GM21447 (cell line): ENCODE data around the gene RAB26.

Experiments
- ATAC-seq: cut with Tn5 transposase; IDR thresholded peaks from one replicate; pipeline ENCODE4 v1.9.1; 2021; ENCODE audit not compliant: unreplicated experiment

Gene RAB26

GRCh38 chr16:2178321-2179106, 30.1 kb downstream of the RAB26 start:
- ATAC-seq = no peak

- ATAC-seq = no peak
Measured at GRCh38 chr16:2179107-2179501, 30.7 kb downstream of the RAB26 start.

GRCh38 chr16:2179576-2179975, 31.2 kb downstream of the RAB26 start:
- no peak for ATAC-seq

DNA sequence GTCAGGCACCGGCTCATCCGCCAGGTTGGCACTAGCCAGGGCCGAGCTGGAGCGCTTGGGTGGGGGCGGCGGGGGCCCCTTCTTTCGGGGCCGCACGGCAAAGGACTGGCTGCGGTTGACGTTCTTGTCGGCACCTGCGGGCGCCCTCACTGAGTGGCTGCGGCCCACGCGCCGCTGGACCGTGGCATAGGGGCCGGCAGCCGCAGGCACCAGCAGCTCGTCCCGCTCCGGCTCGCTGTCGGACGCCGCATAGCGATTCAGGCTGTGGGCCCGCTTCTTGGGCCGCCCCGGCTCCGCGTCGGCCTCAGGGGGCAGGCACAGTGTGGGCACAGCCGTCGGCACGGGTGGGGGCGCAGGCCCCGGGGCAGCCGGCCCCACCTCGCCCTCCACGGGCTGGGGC, 32.0 kb downstream of the RAB26 start:
- no peak for ATAC-seq

- no peak for ATAC-seq
Measured at GRCh38 chr16:2180962-2181923, 32.8 kb downstream of the RAB26 start.

DNA sequence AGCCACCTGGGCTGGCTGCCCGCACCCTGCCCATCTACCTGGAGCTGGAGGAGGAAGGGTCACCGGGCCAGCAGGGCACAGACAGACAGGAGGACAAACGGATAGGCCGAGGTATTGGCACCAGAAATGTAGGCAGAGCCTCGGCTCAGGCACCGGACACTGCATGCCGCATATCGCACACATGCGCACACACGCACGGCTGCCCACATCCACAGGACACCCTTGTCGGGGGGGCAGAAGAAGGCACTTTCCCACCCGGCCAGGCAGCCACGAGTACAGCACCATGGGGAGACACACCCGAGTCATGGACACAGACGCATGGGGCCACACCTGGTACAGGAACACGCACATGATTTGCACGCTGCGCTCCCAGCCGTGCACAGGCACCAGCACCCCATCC, 33.5 kb downstream of the RAB26 start:
- ATAC-seq = no peak

DNA sequence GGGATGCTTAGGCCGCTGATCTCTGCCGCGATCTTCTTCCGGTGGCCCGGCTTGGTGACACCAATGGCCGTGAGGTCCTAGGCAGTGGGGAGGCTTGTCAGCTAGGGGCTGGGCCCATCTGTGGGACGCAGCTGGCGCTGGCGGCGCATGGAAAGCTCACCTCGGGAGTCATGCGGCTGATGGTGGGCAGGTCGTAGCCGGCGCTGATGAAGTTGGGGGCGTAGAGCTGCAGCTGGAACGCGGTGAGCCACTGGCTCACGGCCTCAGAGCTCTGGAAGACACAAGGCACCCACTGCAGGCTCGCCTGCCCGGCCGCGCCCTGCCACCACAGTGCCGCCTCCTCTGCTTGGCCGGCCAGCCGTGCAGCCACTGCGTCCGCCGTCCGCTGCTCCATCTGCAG, 35.2 kb downstream of the RAB26 start:
- ATAC-seq = no peak

DNA sequence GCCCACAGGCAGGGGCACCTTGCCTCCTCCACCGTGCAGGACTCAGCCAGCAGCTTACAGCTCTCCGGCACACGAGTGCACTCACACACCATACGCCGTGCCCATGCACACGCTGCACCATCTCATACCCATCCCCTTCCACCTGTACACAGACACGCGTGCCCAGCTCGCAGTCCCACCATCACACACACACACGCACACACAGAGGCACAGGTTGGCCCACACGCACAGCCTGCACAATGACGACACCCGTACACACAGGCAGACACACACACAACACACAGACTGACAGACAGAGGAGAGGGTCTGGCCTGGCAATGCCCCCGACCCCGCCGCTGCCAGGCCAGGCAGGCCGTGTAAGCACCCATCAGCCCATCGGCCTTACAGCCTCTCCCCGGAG, 35.9 kb downstream of the RAB26 start:
- ATAC-seq = no peak

DNA sequence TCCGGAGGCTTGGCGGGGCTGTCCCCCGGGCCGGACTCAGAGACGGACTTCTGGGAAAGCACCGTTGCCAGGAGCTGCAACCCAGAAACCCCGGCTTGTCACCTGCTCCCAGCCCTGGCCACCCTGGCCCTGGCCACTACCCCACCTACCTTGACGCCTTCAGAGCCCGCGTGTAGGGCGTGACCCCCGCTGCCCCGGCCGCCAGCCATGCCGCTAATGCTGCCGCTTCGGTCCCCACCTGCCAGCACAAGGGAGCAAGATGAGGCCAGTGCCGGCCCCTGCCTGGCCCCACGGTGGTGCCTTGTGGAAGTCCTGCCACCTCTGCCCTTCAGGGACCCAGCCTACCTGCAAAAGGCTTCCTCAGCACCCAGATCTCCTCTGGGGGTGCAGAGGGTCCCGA, 36.5 kb downstream of the RAB26 start:
- no peak for ATAC-seq

GRCh38 chr16:2186064-2186463, 37.6 kb downstream of the RAB26 start:
- no peak for ATAC-seq

- ATAC-seq = no peak
Measured at GRCh38 chr16:2186505-2186904, 38.1 kb downstream of the RAB26 start.

DNA sequence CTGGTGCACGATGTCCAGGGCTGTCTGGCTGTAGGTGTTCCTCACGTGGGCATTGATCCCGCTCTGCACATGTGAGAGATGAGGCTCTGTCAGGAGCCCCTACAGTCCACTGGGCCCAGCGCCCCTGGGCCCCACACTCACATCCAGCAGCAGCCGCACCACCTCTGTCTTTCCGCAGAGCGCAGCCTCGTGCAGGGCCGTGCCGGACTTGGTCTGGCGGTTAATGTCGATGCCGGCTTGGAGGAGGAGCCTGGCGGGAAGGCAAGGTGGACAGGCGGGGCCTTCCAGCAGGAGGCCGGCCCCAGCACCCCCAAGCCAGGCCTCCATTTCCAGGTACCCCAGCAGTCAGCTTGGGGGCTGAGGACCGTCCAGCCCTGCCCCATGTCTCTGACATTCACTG, 38.8 kb downstream of the RAB26 start:
- no peak for ATAC-seq

DNA sequence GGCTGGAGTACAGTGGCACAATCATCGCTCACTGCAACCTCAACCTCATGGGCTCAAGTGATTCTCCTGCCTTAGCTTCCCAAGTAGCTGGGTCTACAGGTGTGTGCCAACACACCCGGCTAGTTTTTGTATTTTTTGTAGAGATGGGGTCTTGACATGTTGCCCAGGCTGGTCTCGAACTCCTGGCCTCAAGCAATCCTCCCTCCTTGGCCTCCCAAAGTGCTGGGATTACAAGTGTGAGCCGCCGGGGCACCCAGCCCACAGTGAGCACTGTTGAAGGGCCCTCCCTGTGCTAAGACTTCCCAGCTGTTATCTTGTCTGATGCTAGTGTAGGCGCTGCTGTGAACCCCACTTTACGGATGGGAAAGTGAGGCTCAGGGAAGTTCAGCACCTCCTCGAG, 40.0 kb downstream of the RAB26 start:
- ATAC-seq = no peak

DNA sequence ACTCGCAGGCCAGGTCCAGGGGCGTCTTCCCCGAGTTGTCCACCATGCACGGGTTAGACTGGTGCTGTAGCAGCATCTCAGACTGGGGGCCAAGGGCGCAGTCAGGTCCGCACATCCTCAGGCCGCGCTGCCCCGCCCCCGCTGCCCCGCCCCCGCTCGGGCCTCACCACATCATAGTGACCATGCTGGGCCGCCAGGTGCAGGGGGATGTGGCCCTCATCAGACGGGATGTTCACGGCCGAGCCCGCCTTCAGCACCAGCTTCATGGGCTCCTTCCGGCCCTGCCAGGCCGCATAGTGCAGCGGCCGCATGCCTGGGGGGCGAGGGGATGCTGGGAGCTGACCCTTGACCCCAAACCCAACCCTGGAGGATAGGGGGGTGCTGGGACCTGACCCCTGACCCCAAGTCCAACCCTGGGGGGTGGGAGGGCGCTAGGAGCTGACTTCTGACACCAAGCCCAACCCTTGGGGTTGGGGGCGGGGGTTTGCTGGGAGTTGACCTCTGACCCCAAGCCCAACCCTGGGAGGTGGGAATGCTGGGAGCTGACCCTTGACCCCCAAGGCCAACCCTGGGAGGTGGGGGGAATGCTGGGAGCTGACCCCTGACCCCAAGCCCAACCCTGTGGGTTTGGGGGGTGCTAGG, 40.9 kb downstream of the RAB26 start:
- no peak for ATAC-seq

DNA sequence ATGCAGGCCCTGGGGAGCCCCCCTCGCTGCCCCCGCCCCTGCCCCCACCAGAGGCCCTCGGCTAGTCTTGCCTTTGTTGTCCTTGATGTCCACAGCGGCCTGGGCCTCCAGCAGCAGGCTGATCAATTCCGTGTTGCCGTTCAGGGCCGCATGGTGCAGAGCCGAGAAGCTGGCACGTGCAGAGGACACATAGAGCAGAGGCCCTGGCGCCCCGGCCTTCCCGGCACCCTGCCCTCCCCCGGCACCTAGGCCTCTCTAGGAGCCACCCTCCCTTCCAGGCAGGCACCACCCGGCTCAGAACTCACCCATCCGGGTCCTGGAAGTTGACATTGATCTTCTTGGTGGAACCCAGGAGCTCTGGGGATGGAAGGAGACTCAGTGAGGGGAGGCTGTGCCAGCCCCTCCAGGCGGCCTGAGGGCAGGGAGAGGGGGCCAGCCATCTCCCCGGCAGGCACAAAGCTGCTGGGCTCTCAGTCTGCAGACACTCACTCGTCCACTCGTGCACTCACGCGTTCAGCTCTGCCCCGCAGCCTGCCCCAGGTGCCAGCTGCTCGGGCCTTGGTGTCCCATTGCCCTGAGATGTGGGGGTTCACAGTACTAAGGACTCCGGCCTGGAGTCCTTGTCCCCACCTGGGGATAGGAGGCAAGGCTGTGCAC, 41.7 kb downstream of the RAB26 start:
- ATAC-seq = no peak

GRCh38 chr16:2190659-2191445, 42.4 kb downstream of the RAB26 start:
- no peak for ATAC-seq

- ATAC-seq = no peak
Measured at GRCh38 chr16:2191446-2191706, 43.0 kb downstream of the RAB26 start.

DNA sequence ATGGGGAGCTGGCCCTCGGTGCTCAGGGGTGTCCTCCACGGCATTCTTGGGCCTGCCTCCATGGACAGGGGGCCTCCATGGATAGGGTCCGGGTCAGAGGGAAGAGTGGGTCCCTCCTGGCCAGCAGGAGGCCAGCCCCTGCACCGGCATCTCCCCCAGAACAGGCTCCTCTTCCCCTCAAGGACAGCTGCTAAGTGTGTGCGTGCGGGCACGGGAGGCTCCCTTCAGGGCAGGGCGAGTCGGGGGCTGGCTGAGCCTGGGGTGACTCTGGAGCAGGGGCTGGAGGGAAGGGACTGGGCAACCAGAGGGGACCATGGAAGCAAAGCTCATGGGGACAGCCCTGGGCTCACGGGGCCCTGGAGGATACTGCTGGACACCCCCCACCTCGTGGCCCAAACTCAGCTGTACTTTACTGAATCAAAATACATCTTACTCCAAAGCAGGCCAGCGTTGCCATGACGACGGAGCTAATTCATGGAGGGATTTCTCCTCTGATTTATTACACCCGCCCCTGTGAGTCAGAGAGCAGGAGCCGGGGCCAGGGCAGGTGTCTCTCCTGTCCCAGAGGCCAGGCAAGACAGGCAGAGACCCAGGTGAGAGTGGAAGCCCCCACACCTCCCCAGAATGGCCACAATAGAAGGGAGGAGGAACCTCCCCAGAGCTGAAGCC, 45.9 kb downstream of the RAB26 start:
- no peak for ATAC-seq

DNA sequence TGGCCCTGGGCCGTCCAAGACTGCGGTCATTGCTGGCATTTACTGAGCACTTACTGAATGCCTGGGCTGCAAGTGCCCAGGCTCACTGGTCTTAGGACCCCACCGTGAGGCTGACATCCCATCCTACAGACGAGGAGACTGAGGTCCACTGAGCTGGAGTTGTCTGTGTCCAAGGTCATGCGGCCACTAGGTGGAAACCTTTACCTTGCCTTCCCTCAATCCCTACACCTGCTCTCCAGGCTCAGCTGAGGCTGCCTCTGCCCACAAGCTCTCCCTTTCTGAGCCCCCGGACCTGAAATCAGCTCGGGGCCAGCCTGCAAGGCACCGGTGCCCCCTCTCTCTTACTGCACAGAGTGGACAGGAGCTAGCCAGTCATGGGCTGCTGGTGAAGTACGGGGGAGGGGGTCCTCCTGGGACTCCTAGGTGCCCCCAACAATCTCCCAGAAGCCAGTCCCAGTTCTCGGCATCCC, 46.5 kb downstream of the RAB26 start:
- no peak for ATAC-seq
